K562 (cell line): ENCODE data around the gene RBP7. TPM values are rescaled to one million over a fixed set of nuclear protein-coding genes. Genes with fewer than 3 reads are reported as not detected.

ENCODE experiments used
- ATAC-seq: fragments of 200-7000 bp; cut with Tn5 transposase; 3 replicates; pipeline ENCODE4 v1.9.1; 2020; ENCODE audit warnings: moderate library complexity
- BruUV-seq: library from RNA; stranded (reverse); fragments of 400-500 nt; replicated peaks from 2 replicates; lab custom pipeline; 2021; lab: Mats Ljungman, UMichigan
- CTCF ChIA-PET: fragments of 300-600 bp; formaldehyde crosslinking; extraction: SDS; loops from one replicate; lab custom pipeline; 2021; ENCODE audit warnings: low intra/inter-chr PET ratio; lab: Yijun Ruan, JAX
- POLR2A ChIA-PET: fragments of 300-600, 350-650 bp; sonication (Branson Sonifier 250); formaldehyde crosslinking; extraction: SDS; loops from one replicate; lab custom pipeline; 2021; ENCODE audit warnings: antibody characterized with exemption, inconsistent platforms; lab: Yijun Ruan, JAX
- DNase-seq, 4 experiments: peaks; one replicate each; pipeline versions ENCODE4 v3.0.0 to v3.0.0-alpha.2; 2011 to 2018; ENCODE audit warnings: low spot score in 3 of 4, mixed read lengths in 3 of 4; ENCODE audit errors: extremely low read depth in 1 of 4
- FAIRE-seq: peaks from 2 replicates; lab custom pipeline; 2011; peaks lifted over from hg19 to GRCh38; lab: Jason Lieb, UNC
- H2AFZ ChIP-seq: 2 replicates; pipeline ENCODE4 v1.6.0; 2011; ENCODE audit warnings: low read depth, low read length, control low read depth, inconsistent platforms
- H3K27ac ChIP-seq: fragments of 200-600 bp; 3 replicates; pipeline ENCODE4 v1.8.0; 2011; ENCODE audit warnings: low read depth, mild to moderate bottlenecking, control low read depth, inconsistent platforms, low read length, moderate library complexity, mixed read lengths; ENCODE audit errors: extremely low read depth
- H3K27me3 ChIP-seq, 2 experiments: fragments of 300-600 bp in 1 of 2; 2 replicates in 1 of 2; 3 replicates in 1 of 2; pipeline versions ENCODE4 v1.6.0 to v1.8.0; 2011; ENCODE audit warnings: inconsistent platforms in 2 of 2, low read length in 2 of 2, mild to moderate bottlenecking in 1 of 2, mixed read lengths in 1 of 2, moderate library complexity in 1 of 2; ENCODE audit not compliant: control insufficient read depth in 2 of 2, insufficient read depth in 2 of 2
- H3K36me3 ChIP-seq: fragments of 300-600 bp; 3 replicates; pipeline ENCODE4 v1.8.0; 2011; ENCODE audit warnings: mild to moderate bottlenecking, low read length, inconsistent platforms; ENCODE audit not compliant: control insufficient read depth, insufficient read depth
- H3K4me1 ChIP-seq, 2 experiments: fragments of 200-600 bp in 1 of 2; replicated peaks in 1 of 2; 2 replicates in 1 of 2; 3 replicates in 1 of 2; pipeline versions ENCODE4 v1.5.1 to v1.8.0; 2011; ENCODE audit warnings: inconsistent platforms in 2 of 2, low read length in 2 of 2, mild to moderate bottlenecking in 1 of 2, mixed read lengths in 1 of 2, moderate library complexity in 1 of 2; ENCODE audit not compliant: control insufficient read depth in 2 of 2, insufficient read depth in 2 of 2
- H3K4me2 ChIP-seq: 2 replicates; pipeline ENCODE4 v1.6.1; 2011; ENCODE audit warnings: low read length, control low read depth, inconsistent platforms, mixed read lengths; ENCODE audit not compliant: insufficient read depth
- H3K4me3 ChIP-seq: fragments of 200-600 bp; sonication (generic), shearing (Covaris generic); 2 replicates; pipeline ENCODE4 v1.5.1; 2016; ENCODE audit warnings: control low read depth, inconsistent platforms
- H3K79me2 ChIP-seq: fragments of 200-600 bp; 3 replicates; pipeline ENCODE4 v1.8.0; 2011; ENCODE audit warnings: low read length, inconsistent platforms; ENCODE audit not compliant: control insufficient read depth, insufficient read depth
- H3K9ac ChIP-seq, 2 experiments: 2 replicates each; pipeline versions ENCODE4 v1.6.0 to v1.6.1; 2011; ENCODE audit warnings: low read depth in 2 of 2, low read length in 2 of 2, control low read depth in 1 of 2, inconsistent platforms in 1 of 2, mild to moderate bottlenecking in 1 of 2, mixed read lengths in 1 of 2; ENCODE audit not compliant: insufficient read depth in 1 of 2
- H3K9me1 ChIP-seq: one replicate; pipeline ENCODE4 v1.6.0; 2011; ENCODE audit warnings: inconsistent platforms, mild to moderate bottlenecking, low read length, moderate library complexity; ENCODE audit not compliant: control insufficient read depth, insufficient read depth
- H3K9me3 ChIP-seq: replicated peaks from 2 replicates; pipeline ENCODE4 v1.5.1; 2011; ENCODE audit warnings: low read depth, low read length, inconsistent platforms; ENCODE audit not compliant: control insufficient read depth, insufficient read depth
- H4K20me1 ChIP-seq: replicated peaks from 2 replicates; pipeline ENCODE4 v1.6.1; 2011; ENCODE audit warnings: low read length, inconsistent platforms, mixed read lengths; ENCODE audit not compliant: control insufficient read depth, insufficient read depth
- CAMTA2 ChIP-seq: fragments of 250-450 bp; sonication (Bioruptor Pico); conservative IDR thresholded peaks from 2 replicates; pipeline ENCODE4 v1.5.1; 2022
- HLTF ChIP-seq: fragments of 450-650 bp; IDR thresholded peaks from 2 replicates; pipeline ENCODE4 v1.6.1; 2016
- PPARD ChIP-seq: fragments of 250-450 bp; sonication (Bioruptor Pico); IDR thresholded peaks from 2 replicates; pipeline ENCODE4 v1.8.0; 2022; ENCODE audit warnings: inconsistent platforms, mild to moderate bottlenecking, moderate library complexity
- PURB ChIP-seq: sonication (generic); formaldehyde crosslinking; IDR thresholded peaks from 2 replicates; pipeline ENCODE4 v1.9.0; 2021; ENCODE audit warnings: low read depth, mild to moderate bottlenecking, missing genetic modification reagents
- RAD21 ChIP-seq, 2 experiments: fragments of 250-450 bp in 1 of 2; fragments of 450-650 bp in 1 of 2; sonication (Bioruptor Pico) in 1 of 2; formaldehyde crosslinking in 1 of 2; IDR thresholded peaks in 1 of 2; conservative IDR thresholded peaks in 1 of 2; 2 replicates each; pipeline versions ENCODE4 v1.4.0 to v1.8.0; 2020 to 2022; ENCODE audit warnings: mild to moderate bottlenecking in 2 of 2, moderate library complexity in 1 of 2
- RCOR1 ChIP-seq, 2 experiments: IDR thresholded peaks; 2 replicates each; pipeline ENCODE4 v1.6.1; 2012; ENCODE audit warnings: low read depth in 2 of 2, low read length in 2 of 2, borderline replicate concordance in 1 of 2, improper control_type of control experiment in 1 of 2
- ZNF232 ChIP-seq: sonication (generic); formaldehyde crosslinking; IDR thresholded peaks from 2 replicates; pipeline ENCODE4 v1.8.0; 2022; ENCODE audit warnings: mild to moderate bottlenecking, missing genetic modification reagents
- ZNF354B ChIP-seq: fragments of 250-450 bp; sonication (Bioruptor Pico); IDR thresholded peaks from 2 replicates; pipeline ENCODE4 v1.4.0; 2020
- ZSCAN29 ChIP-seq: fragments of 450-650 bp; IDR thresholded peaks from 2 replicates; pipeline ENCODE4 v1.6.1; 2017
- WGBS: fragments of 100-300 bp; shearing (Covaris generic); methylation state at CpG from one replicate; pipeline ENCODE4 v1.1.6; 2016; ENCODE audit warnings: low coverage, mixed read lengths; ENCODE audit not compliant: insufficient coverage; ENCODE audit errors: missing lambda C conversion rate; 5-methylcytosine and 5-hydroxymethylcytosine counted together
- in situ Hi-C: fragments of 300-500 bp; cut with MboI; formaldehyde crosslinking; loops from 4 replicates; pipeline ENCODE4 v1.15.0; 2018; ENCODE audit warnings: inconsistent platforms, mixed read lengths
- intact Hi-C: fragments of 100-400 bp; cut with micrococcal nuclease; formaldehyde crosslinking; loops from 2 replicates; pipeline ENCODE4 v1.14.2; 2022
- polyA plus RNA-seq, 8 experiments: library from polyadenylated mRNA; depleted of rRNA in 4 of 8; stranded (reverse) in 5 of 8; unstranded in 3 of 8; fragments of >200 nt; fragmentation: Nextera tagmentation in 2 of 8; fragmentation: Illumina TruSeq in 1 of 8; extraction: Ambion mirVana in 2 of 8; extraction: Trizol in 1 of 8; gene quantifications; 2 replicates each; pipeline versions ENCODE4 v1.2.1 to v1.2.3, GENCODE V29; 2011 to 2014; ENCODE audit warnings: inconsistent platforms in 1 of 8, missing spikeins in 1 of 8
- total RNA-seq, 7 experiments: library from RNA; depleted of rRNA in 6 of 7; stranded (reverse); fragments of >200 nt in 6 of 7; fragmentation: Illumina TruSeq in 2 of 7; extraction: Trizol in 2 of 7; gene quantifications; 2 replicates each; pipeline versions ENCODE4 v1.2.1 to v1.2.3, GENCODE V29; 2011 to 2021; ENCODE audit warnings: low replicate concordance in 1 of 7
- TF ChIP-seq, protein P1 (sequence below): fragments of 450-650 bp; IDR thresholded peaks from 2 replicates; pipeline ENCODE4 v1.6.1; 2016; ENCODE audit warnings: low read depth, mild to moderate bottlenecking, moderate library complexity

The RBP7 gene
- total and polyA plus RNA-seq, 9 of the 15 experiments (the other 6 are each of a cell fraction or from before 2014, with no cell fraction given): not detected

- DNase-seq: no peak
- FAIRE-seq: no peak
- POLR2A ChIA-PET: interaction anchor here (0.6 to 0.9 kb wide), 5 partner anchors 9 to 474 kb away, joined by 3 to 4 read pairs (median 3); no protein-coding TSS in a partner anchor
- Histone ChIP-seq H3K4me2 (no peak overlapping the region), H3K79me2 (peaks cover 89% of the 10 kb centered on the region), H3K9ac (no peak overlapping the region), H3K36me3 (peaks cover 62% of the 10 kb centered on the region), H3K9me1 (peaks cover under 1% of the 10 kb centered on the region), H3K4me1 (peaks cover 10 to 18% of the 10 kb centered on the region in 2 experiments; a peak in 4 of 5 replicates), H4K20me1 (peaks cover 18% of the 10 kb centered on the region), H3K4me3 (no peak overlapping the region), H3K9me3 (no peaks in the 10 kb centered on the region), H3K27me3 (no peaks in the 10 kb centered on the region), H3K27ac (no peak overlapping the region), H2AFZ (no peak overlapping the region)
- CTCF ChIA-PET: no interaction called here
- TF ChIP-seq RAD21 (CRISPR knock-in tag; conservative IDR thresholded peaks at IDR 0.05 in 1 of 2, IDR thresholded peaks at IDR 0.05 in 1 of 2) (no peak), ZSCAN29 (no peak), ZNF232 (CRISPR knock-in tag) (no peak), PPARD (CRISPR knock-in tag) (no peak), HLTF (no peak), PURB (no peak), RCOR1 (IDR thresholded peaks at IDR 0.05; ENCODE audit: borderline replicate concordance in 1 of 2, low read depth in 2 of 2, low read length in 2 of 2) (no peak), CAMTA2 (no peak), ZNF354B (CRISPR knock-in tag) (no peak)
- TF ChIP-seq, protein P1, sequence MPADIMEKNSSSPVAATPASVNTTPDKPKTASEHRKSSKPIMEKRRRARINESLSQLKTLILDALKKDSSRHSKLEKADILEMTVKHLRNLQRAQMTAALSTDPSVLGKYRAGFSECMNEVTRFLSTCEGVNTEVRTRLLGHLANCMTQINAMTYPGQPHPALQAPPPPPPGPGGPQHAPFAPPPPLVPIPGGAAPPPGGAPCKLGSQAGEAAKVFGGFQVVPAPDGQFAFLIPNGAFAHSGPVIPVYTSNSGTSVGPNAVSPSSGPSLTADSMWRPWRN: no peak
- no peak for ATAC-seq
- no TSS peak for BruUV-seq
- in situ Hi-C loops (no loop called here), intact Hi-C loops (no loop called here)
- WGBS: 90% methylated on average over 3 of the region's 3 CpGs
Observed at GRCh38 chr1:10050611-10051010, 53.6 kb downstream of the RBP7 start.
